GM23338 (cell line): ENCODE data around the gene ADAM8. TPM values are rescaled to one million over a fixed set of nuclear protein-coding genes. Genes with fewer than 3 reads are reported as not detected.

ENCODE experiments used
- ATAC-seq: fragments of 200-7000 bp; cut with Tn5 transposase; 3 replicates; pipeline ENCODE4 v1.9.1; 2020
- DNase-seq: peaks from one replicate; pipeline ENCODE4 v3.0.0-alpha.2; 2015; ENCODE audit warnings: low spot score
- H2AFZ ChIP-seq: fragments of 200-600 bp; sonication (generic); 2 replicates; pipeline ENCODE4 v1.8.0; 2016; ENCODE audit warnings: antibody characterized with exemption, mild to moderate bottlenecking, moderate library complexity
- H3F3A ChIP-seq: fragments of 200-600 bp; sonication (generic); replicated peaks from 2 replicates; pipeline ENCODE4 v1.8.0; 2017; ENCODE audit warnings: antibody characterized with exemption, mixed run types, low read depth
- H3K27ac ChIP-seq: fragments of 200-600 bp; sonication (generic); 2 replicates; pipeline ENCODE4 v1.6.1; 2016; ENCODE audit warnings: low read depth
- H3K27me3 ChIP-seq: fragments of 200-600 bp; sonication (generic); 2 replicates; pipeline ENCODE4 v1.8.0; 2016; ENCODE audit warnings: mild to moderate bottlenecking, mixed run types, moderate library complexity; ENCODE audit not compliant: insufficient read depth
- H3K36me3 ChIP-seq: fragments of 200-600 bp; sonication (generic); 2 replicates; pipeline ENCODE4 v1.8.0; 2016; ENCODE audit warnings: mild to moderate bottlenecking; ENCODE audit not compliant: insufficient read depth
- H3K4me1 ChIP-seq: fragments of 200-600 bp; sonication (generic); 2 replicates; pipeline ENCODE4 v1.8.0; 2016; ENCODE audit warnings: mild to moderate bottlenecking, moderate library complexity; ENCODE audit not compliant: insufficient read depth
- H3K4me2 ChIP-seq: fragments of 200-600 bp; sonication (generic); 2 replicates; pipeline ENCODE4 v1.7.1; 2017; ENCODE audit warnings: mixed run types
- H3K4me3 ChIP-seq: fragments of 200-600 bp; sonication (generic); 2 replicates; pipeline ENCODE4 v1.6.1; 2016; ENCODE audit warnings: mixed run types
- H3K79me2 ChIP-seq: fragments of 200-600 bp; sonication (generic); replicated peaks from 2 replicates; pipeline ENCODE4 v1.8.0; 2017; ENCODE audit warnings: mild to moderate bottlenecking; ENCODE audit not compliant: insufficient read depth
- H3K9me2 ChIP-seq: fragments of 200-600 bp; sonication (generic); 2 replicates; pipeline ENCODE4 v1.8.0; 2017; ENCODE audit not compliant: insufficient read depth
- H4K20me1 ChIP-seq: fragments of 200-600 bp; sonication (generic); replicated peaks from 2 replicates; pipeline ENCODE4 v1.8.0; 2017; ENCODE audit warnings: mild to moderate bottlenecking; ENCODE audit not compliant: insufficient read depth
- H3K27ac Mint-ChIP-seq: 2 replicates; pipeline ENCODE4 v1.8.0; 2020; ENCODE audit warnings: inconsistent platforms, mild to moderate bottlenecking, moderate library complexity, mixed read lengths
- H3K27me3 Mint-ChIP-seq: 3 replicates; pipeline ENCODE4 v1.8.0; 2022; ENCODE audit warnings: low read depth, mild to moderate bottlenecking, moderate library complexity, mixed read lengths, inconsistent platforms; ENCODE audit not compliant: insufficient read depth, poor library complexity
- H3K36me3 Mint-ChIP-seq: 3 replicates; pipeline ENCODE4 v1.8.0; 2021; ENCODE audit warnings: low read depth, mild to moderate bottlenecking, inconsistent platforms, moderate library complexity, mixed read lengths
- H3K4me1 Mint-ChIP-seq: 3 replicates; pipeline ENCODE4 v1.8.0; 2020; ENCODE audit warnings: mild to moderate bottlenecking, inconsistent platforms, mixed read lengths
- H3K4me3 Mint-ChIP-seq: 3 replicates; pipeline ENCODE4 v1.8.0; 2021; ENCODE audit warnings: moderate library complexity, mild to moderate bottlenecking, inconsistent platforms, mixed read lengths
- H3K9me3 Mint-ChIP-seq: 3 replicates; pipeline ENCODE4 v1.8.0; 2020; ENCODE audit warnings: moderate library complexity, mild to moderate bottlenecking, inconsistent platforms, mixed read lengths
- EZH2phosphoT487 ChIP-seq: fragments of 200-600 bp; sonication (generic); IDR thresholded peaks from one replicate; pipeline ENCODE4 v1.8.1; 2018; ENCODE audit warnings: antibody characterized with exemption; ENCODE audit not compliant: unreplicated experiment
- ZNF331 ChIP-seq: fragments of 250-450 bp; sonication (Bioruptor Pico); IDR thresholded peaks from 2 replicates; pipeline ENCODE4 v1.5.0; 2020; ENCODE audit warnings: low read depth, mild to moderate bottlenecking, moderate library complexity
- polyA plus RNA-seq: library from polyadenylated mRNA; unstranded; fragments of >200 nt; fragmentation: Nextera tagmentation; extraction: Ambion mirVana; gene quantifications from 2 replicates; pipeline ENCODE4 v1.2.1, GENCODE V29; 2016
- total RNA-seq: library from RNA; depleted of rRNA; stranded (reverse); fragments of >200 nt; shearing (Covaris generic); gene quantifications from 2 replicates; pipeline ENCODE4 v1.2.3, GENCODE V29; 2014
- TF ChIP-seq, protein P1 (sequence below): IDR thresholded peaks from one replicate; pipeline ENCODE4 v1.6.1; 2018; ENCODE audit warnings: antibody characterized with exemption; ENCODE audit not compliant: unreplicated experiment
- TF ChIP-seq, protein P2 (sequence below): fragments of 250-450 bp; sonication (Bioruptor Pico); IDR thresholded peaks from 2 replicates; pipeline ENCODE4 v1.5.0; 2020; ENCODE audit warnings: mild to moderate bottlenecking, moderate library complexity

The ADAM8 gene
- total and polyA plus RNA-seq, 2 experiments from 2014 or later = 1.9 to 5.5 TPM

GRCh38 chr10:133221331-133221730, 55.3 kb downstream of the ADAM8 start (continued):
- TF ChIP-seq, protein P1, sequence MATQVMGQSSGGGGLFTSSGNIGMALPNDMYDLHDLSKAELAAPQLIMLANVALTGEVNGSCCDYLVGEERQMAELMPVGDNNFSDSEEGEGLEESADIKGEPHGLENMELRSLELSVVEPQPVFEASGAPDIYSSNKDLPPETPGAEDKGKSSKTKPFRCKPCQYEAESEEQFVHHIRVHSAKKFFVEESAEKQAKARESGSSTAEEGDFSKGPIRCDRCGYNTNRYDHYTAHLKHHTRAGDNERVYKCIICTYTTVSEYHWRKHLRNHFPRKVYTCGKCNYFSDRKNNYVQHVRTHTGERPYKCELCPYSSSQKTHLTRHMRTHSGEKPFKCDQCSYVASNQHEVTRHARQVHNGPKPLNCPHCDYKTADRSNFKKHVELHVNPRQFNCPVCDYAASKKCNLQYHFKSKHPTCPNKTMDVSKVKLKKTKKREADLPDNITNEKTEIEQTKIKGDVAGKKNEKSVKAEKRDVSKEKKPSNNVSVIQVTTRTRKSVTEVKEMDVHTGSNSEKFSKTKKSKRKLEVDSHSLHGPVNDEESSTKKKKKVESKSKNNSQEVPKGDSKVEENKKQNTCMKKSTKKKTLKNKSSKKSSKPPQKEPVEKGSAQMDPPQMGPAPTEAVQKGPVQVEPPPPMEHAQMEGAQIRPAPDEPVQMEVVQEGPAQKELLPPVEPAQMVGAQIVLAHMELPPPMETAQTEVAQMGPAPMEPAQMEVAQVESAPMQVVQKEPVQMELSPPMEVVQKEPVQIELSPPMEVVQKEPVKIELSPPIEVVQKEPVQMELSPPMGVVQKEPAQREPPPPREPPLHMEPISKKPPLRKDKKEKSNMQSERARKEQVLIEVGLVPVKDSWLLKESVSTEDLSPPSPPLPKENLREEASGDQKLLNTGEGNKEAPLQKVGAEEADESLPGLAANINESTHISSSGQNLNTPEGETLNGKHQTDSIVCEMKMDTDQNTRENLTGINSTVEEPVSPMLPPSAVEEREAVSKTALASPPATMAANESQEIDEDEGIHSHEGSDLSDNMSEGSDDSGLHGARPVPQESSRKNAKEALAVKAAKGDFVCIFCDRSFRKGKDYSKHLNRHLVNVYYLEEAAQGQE = no peak
- no peak for TF ChIP-seq ZNF331 (CRISPR knock-in tag)

GRCh38 chr10:133219782-133220181, 56.9 kb downstream of the ADAM8 start:
- H3K4me3 ChIP-seq = peak overlapping the region; percentile 41; the same call in 1 of the 2 replicates
- H3K27ac ChIP-seq = no peak overlapping the region
- Mint-ChIP-seq H3K36me3 (no peaks in the 10 kb centered on the region), H3K27me3 (peaks cover 13% of the 10 kb centered on the region), H3K27ac (no peak overlapping the region), H3K4me3 (peak overlapping the region; percentile 42; the same call in 2 of the 3 replicates), H3K9me3 (no peaks in the 10 kb centered on the region; the same call in 2 of the 3 replicates), H3K4me1 (peaks cover 3% of the 10 kb centered on the region)
- TF ChIP-seq, protein P2, sequence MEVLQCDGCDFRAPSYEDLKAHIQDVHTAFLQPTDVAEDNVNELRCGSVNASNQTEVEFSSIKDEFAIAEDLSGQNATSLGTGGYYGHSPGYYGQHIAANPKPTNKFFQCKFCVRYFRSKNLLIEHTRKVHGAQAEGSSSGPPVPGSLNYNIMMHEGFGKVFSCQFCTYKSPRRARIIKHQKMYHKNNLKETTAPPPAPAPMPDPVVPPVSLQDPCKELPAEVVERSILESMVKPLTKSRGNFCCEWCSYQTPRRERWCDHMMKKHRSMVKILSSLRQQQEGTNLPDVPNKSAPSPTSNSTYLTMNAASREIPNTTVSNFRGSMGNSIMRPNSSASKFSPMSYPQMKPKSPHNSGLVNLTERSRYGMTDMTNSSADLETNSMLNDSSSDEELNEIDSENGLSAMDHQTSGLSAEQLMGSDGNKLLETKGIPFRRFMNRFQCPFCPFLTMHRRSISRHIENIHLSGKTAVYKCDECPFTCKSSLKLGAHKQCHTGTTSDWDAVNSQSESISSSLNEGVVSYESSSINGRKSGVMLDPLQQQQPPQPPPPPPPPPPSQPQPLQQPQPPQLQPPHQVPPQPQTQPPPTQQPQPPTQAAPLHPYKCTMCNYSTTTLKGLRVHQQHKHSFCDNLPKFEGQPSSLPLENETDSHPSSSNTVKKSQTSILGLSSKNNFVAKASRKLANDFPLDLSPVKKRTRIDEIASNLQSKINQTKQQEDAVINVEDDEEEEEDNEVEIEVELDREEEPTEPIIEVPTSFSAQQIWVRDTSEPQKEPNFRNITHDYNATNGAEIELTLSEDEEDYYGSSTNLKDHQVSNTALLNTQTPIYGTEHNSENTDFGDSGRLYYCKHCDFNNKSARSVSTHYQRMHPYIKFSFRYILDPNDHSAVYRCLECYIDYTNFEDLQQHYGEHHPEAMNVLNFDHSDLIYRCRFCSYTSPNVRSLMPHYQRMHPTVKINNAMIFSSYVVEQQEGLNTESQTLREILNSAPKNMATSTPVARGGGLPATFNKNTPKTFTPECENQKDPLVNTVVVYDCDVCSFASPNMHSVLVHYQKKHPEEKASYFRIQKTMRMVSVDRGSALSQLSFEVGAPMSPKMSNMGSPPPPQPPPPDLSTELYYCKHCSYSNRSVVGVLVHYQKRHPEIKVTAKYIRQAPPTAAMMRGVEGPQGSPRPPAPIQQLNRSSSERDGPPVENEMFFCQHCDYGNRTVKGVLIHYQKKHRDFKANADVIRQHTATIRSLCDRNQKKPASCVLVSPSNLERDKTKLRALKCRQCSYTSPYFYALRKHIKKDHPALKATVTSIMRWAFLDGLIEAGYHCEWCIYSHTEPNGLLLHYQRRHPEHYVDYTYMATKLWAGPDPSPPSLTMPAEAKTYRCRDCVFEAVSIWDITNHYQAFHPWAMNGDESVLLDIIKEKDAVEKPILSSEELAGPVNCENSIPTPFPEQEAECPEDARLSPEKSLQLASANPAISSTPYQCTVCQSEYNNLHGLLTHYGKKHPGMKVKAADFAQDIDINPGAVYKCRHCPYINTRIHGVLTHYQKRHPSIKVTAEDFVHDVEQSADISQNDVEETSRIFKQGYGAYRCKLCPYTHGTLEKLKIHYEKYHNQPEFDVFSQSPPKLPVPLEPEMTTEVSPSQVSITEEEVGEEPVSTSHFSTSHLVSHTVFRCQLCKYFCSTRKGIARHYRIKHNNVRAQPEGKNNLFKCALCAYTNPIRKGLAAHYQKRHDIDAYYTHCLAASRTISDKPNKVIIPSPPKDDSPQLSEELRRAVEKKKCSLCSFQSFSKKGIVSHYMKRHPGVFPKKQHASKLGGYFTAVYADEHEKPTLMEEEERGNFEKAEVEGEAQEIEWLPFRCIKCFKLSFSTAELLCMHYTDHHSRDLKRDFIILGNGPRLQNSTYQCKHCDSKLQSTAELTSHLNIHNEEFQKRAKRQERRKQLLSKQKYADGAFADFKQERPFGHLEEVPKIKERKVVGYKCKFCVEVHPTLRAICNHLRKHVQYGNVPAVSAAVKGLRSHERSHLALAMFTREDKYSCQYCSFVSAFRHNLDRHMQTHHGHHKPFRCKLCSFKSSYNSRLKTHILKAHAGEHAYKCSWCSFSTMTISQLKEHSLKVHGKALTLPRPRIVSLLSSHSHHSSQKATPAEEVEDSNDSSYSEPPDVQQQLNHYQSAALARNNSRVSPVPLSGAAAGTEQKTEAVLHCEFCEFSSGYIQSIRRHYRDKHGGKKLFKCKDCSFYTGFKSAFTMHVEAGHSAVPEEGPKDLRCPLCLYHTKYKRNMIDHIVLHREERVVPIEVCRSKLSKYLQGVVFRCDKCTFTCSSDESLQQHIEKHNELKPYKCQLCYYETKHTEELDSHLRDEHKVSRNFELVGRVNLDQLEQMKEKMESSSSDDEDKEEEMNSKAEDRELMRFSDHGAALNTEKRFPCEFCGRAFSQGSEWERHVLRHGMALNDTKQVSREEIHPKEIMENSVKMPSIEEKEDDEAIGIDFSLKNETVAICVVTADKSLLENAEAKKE (CRISPR knock-in tag) = no peak
- no peak for TF ChIP-seq EZH2phosphoT487
- H4K20me1 ChIP-seq = no peaks in the 10 kb centered on the region
- no peaks in the 10 kb centered on the region for H3K9me2 ChIP-seq
- DNase-seq = peak; percentile 87
- peak; percentile 79 for ATAC-seq
- H3K36me3 ChIP-seq = no peaks in the 10 kb centered on the region
- H2AFZ ChIP-seq = peak overlapping the region; percentile 59; the same call in 1 of the 2 replicates
- peaks cover 14% of the 10 kb centered on the region; the same call in 1 of the 2 replicates for H3F3A ChIP-seq
- no peaks in the 10 kb centered on the region for H3K79me2 ChIP-seq
- peak overlapping the region; percentile 68 for H3K4me2 ChIP-seq
- no peaks in the 10 kb centered on the region for H3K27me3 ChIP-seq
- 0 out of 2 replicates have a peak, but pooled peaks cover 4% of the 10 kb centered on the region for H3K4me1 ChIP-seq
